Stimulated activated CD4-positive, alpha-beta T cell treated with anti-CD3 and anti-CD28 coated beads, Interleukin-2, amount 100 ng/mL, for 24 hours (primary cell): ENCODE measurements around the gene TANK.

Source experiments
- DNase-seq, 2 donors: peaks; one replicate each; pipeline ENCODE4 v3.0.0-alpha.2; 2020

Gene TANK

GRCh38 chr2:161233858-161234431 lies 73.7 kb downstream of the TANK start:
- DNase-seq: no peak

- no peak for DNase-seq
These were observed 74.4 kb downstream of the TANK start for GRCh38 chr2:161234627-161235026.

- DNase-seq: peak; percentile 57 to 62
These were observed 77.4 kb downstream of the TANK start for GRCh38 chr2:161237392-161238264.

DNA sequence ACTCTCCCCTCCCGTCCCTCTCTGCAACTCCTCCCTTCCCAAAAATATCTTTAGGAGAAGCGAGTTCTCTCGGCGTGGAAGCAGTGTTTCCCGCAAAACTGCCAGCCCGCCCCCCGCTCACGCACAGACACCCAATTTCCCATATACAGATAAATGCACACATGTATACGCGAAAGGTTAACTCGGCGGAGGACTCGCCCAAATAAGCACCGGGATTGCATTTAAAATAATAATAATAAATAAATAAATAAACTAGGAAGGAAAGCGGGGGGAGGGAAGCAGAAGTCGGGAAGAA lies 78.0 kb downstream of the TANK start:
- DNase-seq: peak in 1 of 2 donors; percentile 18

- peak; percentile 64 to 65 for DNase-seq
These were observed 78.5 kb downstream of the TANK start for GRCh38 chr2:161238560-161239325.

- DNase-seq: no peak
These were observed 79.3 kb downstream of the TANK start for GRCh38 chr2:161239326-161240109.

DNA sequence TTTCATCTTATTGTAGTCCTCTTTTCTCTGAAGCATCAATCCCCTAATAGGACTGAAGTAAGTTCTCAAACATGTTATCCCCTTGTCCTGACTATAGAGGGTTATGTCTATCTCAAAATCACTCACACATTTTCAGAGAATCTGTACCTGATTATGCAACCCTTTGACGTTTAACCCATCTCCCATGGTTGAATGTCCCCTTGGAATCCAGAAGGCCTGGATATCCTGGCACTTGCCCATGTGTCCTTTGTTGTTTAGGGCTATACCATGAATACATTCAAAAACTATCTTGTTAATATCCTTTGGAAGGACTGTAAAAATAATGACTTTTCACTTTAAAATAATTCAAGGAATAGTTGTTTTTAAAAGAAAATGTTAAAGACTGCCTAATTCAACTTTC lies 81.7 kb downstream of the TANK start:
- no peak for DNase-seq

DNA sequence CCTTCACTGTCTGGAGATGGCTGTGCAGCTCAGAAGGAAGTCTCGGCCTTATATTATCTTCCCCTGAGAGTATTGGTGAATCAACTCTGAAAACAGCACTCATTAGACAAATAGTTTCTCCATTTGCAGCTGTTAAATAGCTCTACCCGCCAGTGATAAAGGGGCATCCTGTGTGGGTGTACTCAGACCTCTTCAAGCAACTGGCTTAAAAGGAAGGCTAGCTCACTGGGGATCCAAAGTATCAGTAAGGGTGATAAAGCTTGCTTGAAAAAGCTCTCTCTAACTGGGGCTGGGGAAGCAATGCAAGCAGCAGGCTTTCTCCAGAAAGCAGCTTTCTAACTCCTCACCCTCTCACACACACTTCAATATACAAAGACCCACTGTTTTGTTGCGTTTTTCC lies 83.1 kb downstream of the TANK start:
- no peak for DNase-seq

GRCh38 chr2:161243905-161244304 lies 83.7 kb downstream of the TANK start:
- DNase-seq: peak in 1 of 2 donors; percentile 11

- DNase-seq: peak; percentile 62 to 63
These were observed 84.4 kb downstream of the TANK start for GRCh38 chr2:161244387-161245260.

GRCh38 chr2:161245261-161245553 lies 85.0 kb downstream of the TANK start:
- no peak for DNase-seq

- DNase-seq: no peak
These were observed 85.4 kb downstream of the TANK start for GRCh38 chr2:161245671-161246070.

DNA sequence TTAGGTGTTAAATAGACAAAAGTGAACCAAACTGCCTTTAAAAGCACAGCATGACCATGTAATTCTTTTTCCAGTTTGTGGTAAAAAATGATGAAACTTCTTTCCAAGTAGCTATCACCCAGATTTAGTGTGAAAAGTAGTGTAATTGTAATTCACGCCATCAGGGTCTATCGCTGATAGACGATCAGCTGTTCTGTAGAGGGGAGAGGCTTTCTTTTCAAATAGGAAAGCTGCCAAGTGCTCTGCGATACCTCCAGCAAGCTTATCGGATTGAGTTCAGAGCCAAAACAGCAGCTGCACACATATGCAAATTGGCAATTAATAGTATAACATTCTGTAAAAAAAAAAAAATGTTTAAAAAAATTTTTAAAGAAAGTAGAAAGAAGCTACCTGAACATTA lies 86.1 kb downstream of the TANK start:
- DNase-seq: no peak

- DNase-seq: no peak
These were observed 90.7 kb downstream of the TANK start for GRCh38 chr2:161250864-161251436.

- DNase-seq: no peak
These were observed 97.1 kb downstream of the TANK start for GRCh38 chr2:161257123-161257952.

- DNase-seq: no peak
These were observed 105.6 kb downstream of the TANK start for GRCh38 chr2:161265874-161266273.

- DNase-seq: no peak
These were observed 108.9 kb downstream of the TANK start for GRCh38 chr2:161269111-161269510.

DNA sequence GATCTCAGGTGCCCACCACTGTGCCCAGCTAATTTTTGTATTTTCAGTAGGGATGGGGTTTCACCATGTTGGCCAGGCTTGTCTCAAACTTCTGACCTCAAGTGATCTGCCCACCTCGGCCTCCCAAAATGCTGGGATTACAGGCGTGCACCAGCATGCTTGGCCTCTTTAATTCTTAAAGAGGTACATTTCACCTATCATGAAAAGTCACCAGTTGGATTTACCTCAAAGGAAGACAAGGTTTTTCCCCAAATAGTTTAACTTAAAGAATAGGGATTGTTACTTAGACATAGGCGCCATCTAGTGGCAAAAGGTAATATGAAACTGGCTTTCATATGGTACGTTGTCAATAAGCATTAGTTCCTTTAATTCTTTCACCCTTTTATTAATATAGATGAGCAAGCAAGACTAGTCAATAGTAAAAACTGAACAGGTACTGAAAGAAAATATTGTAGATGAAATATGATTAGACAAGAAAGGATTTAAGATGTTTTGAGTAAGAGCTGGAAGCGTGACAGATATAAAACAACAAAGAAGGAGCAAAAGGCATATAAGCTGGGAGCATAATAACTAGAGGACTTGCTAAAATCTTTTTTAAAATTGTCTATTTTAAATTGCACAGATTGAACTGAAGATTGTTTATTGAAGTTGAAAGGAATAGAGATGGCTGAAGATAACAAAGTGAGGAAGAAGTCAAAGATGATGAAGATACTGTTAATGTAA lies 113.0 kb downstream of the TANK start:
- DNase-seq: no peak

GRCh38 chr2:161278564-161279229 lies 118.5 kb downstream of the TANK start:
- peak in 1 of 2 donors; percentile 25 for DNase-seq
